Spleen (tissue), 7 donors: ENCODE results near the gene WDR64.

Experiments used
- POLR2A ChIP-seq, 3 donors: fragments of 450-650 bp; IDR thresholded peaks; one replicate each; pipeline ENCODE4 v1.5.1; 2017; ENCODE audit warnings: antibody characterized with exemption in 3 of 3, mild to moderate bottlenecking in 1 of 3
- TF ChIP-seq, protein P1 (sequence below), 11 experiments: fragments of 200-600 bp in 7 of 11; fragments of 450-650 bp in 4 of 11; sonication (generic) in 4 of 11; IDR thresholded peaks in 8 of 11; conservative IDR thresholded peaks in 3 of 11; 1 replicate in 7 of 11; 2 replicates in 4 of 11; pipeline versions ENCODE4 v1.4.0 to v1.8.0; 2016 to 2021; ENCODE audit warnings: antibody characterized with exemption in 11 of 11, inconsistent platforms in 4 of 11, mild to moderate bottlenecking in 1 of 11
- donor health status: DM: no; HTN: no; CAD: no; lungs with moderate emphysema.
- donor health status: DM: no; HTN: no; CAD: no.
- donor health status: DM: no; HTN: no; CAD: no.

GRCh38 chr1:241697640-241698018 lies 45.5 kb downstream of the WDR64 start:
- TF ChIP-seq POLR2A (IDR thresholded peaks at IDR 0.05), result no peak
- TF ChIP-seq, protein P1, sequence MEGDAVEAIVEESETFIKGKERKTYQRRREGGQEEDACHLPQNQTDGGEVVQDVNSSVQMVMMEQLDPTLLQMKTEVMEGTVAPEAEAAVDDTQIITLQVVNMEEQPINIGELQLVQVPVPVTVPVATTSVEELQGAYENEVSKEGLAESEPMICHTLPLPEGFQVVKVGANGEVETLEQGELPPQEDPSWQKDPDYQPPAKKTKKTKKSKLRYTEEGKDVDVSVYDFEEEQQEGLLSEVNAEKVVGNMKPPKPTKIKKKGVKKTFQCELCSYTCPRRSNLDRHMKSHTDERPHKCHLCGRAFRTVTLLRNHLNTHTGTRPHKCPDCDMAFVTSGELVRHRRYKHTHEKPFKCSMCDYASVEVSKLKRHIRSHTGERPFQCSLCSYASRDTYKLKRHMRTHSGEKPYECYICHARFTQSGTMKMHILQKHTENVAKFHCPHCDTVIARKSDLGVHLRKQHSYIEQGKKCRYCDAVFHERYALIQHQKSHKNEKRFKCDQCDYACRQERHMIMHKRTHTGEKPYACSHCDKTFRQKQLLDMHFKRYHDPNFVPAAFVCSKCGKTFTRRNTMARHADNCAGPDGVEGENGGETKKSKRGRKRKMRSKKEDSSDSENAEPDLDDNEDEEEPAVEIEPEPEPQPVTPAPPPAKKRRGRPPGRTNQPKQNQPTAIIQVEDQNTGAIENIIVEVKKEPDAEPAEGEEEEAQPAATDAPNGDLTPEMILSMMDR (IDR thresholded peaks at IDR 0.05 in 8 of 11, conservative IDR thresholded peaks at IDR 0.05 in 3 of 11), result no peak
